ENCODE data around the gene NEB. TPM values are rescaled to one million over a fixed set of nuclear protein-coding genes. Genes with fewer than 3 reads are reported as not detected.
A peak's percentile ranks its signal among the peaks of the same experiment; 100 is the strongest.
"Not testable (repeated sequence)": the region's sequence is repeated elsewhere in the genome, so short reads cannot be mapped to it uniquely, and the experiment has no call there.

Gene NEB
- total RNA-seq, 1 experiment from 2014 or later = not detected

DNA sequence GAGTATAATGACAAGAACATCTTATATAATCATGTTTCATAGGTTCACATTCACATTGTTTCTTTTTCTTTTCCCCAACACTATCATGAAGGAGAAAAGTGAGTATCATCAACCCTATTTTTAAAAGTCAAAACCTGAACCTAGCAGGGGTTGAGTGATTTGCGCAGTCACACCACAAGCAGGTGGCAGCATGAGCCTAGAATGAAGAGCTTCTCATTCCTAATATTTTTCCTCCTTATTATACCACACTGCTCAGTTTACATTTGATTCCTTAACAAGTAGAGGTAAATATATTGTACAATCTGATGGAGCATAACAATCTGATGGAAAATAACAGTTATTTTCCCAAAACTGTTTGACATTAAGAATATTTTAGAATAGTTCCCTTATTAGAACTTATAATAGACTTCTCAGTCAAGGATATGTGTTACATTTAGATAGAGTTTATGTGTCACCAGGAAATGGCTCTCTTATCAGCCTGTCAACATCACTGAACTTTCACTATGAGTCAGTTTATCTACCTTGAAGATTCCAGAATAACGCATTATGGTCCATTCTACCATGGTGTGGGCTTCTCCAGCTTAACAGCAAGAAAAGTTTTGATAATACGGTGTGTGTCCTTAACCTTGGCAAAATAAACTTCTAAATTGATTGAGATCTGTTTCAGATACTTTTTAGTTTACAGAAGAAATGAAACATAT, 119.5 kb downstream of the NEB start:
- DNase-seq (ENCODE audit: low spot score) = no peak

DNA sequence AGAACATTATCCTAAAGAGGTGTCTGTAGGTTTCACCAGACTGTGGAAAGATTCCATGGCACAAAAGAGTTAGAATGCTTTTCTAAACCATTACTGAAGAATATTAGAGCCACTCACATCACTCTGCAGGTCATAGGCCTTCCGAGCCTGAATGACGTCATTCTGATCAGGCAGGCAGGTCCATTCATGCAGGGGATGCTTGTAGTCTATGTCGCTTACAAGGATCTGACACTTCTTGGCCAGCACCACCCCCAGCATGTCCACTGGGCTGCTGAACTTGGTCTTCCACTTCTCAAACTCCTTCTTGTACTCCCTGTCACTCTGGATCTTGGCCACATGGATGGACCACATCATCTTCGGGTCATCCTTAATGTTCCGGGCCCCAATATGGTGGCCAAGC, 120.1 kb downstream of the NEB start:
- DNase-seq (ENCODE audit: low spot score) = no peak

DNA sequence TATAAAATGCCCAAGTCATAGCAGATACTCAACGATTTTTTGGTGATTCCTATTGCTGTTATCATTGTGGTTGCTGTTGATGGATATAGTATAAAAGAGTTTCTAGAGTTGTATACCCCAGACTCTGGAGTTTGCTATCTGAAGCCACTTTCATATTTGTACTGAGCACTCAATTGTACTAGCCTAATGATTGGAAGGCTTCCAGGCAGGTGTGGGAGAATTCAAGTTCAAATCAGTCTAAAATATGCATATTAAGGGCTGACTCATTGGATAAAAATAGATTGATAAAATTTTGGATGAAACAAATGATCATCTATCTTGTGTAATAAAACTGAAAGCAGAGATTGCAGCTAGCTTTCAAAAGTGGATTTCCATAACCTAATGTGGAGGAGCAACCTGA, 122.9 kb downstream of the NEB start:
- DNase-seq (ENCODE audit: low spot score) = no peak

DNA sequence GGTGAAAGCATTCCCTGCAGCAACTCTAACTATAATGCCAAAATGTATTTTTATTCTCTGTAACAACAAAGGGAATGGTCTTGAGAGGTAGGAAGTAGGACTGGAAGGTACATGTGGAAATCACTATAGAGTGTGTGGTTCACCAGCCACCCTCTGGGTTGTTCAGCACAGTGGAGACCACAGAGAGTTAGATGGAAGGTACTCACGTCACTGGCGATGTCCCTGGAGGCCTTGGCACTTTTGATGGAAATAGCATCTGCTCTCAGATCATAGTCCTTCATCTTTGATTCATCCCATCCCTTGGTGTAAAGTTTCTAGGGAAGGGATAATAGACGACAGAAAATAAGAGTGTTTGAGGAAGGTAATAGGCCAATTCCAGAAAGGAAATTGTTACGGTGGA, 124.0 kb downstream of the NEB start:
- no peak for DNase-seq (ENCODE audit: low spot score)

GRCh38 chr2:151609705-151610104, 124.6 kb downstream of the NEB start:
- DNase-seq (ENCODE audit: low spot score) = no peak

DNA sequence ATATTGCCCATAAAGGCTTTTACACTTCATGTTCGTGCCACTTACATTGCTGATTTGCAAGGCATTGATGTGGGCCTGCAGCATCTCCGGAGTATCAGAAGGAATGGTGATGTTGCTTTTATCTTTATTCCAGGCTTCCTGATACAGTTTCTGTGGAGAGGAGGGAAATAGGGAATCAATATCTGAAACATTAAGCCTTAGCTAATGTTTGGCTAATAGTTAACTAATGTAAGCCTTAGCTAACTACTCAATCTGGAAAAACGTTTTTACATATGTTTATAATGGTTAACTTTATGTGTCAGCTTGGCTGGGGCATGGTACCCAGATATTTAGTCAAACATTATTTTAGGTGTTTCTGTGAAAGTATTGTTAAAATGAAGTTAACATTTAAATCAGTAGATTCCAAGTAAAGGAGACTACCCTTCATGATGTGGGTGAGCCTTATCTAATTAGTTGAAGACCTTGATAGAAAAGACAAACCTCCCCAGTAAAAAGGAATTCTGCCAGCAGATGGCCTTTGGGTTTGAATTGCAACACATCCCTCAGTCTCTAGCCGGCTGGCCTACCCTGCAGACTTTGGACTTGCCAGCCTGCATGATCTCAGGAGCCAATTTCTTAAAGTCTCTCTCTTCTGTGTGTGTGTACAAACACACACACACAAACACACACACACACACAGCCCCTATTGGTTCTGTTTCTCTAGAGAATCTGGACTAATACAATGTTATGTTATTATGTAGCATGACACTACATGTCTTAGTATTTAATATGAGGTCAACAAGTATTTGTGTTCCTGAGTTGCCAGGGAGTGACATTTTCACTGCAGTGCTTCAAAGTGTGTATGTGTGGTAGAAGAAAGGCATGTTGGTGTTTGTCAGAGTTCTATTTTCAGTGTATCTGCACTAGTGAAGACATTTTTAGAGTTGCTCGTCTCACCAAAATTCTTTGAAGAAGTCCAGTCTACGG, 126.5 kb downstream of the NEB start:
- not testable (repeated sequence) for DNase-seq (ENCODE audit: low spot score)

DNA sequence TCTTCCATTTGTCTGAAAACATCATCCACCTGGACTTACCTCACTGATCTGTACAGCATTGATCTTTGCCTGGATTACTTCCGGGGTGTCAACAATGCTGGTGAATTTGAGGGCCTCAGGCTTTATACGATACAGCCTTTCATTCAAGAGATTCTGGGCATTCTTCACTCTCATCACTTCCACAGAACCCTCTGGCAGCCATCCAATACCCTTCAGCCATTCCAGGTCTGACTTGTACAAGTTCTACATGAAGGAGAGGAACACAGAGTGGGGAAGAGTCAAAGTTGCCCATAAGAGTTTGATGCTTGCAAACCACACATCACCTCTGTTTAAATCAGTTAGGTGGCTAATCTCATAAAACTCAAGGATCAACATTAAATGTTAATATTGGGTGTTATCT, 130.7 kb downstream of the NEB start:
- not testable (repeated sequence) for DNase-seq (ENCODE audit: low spot score)

DNA sequence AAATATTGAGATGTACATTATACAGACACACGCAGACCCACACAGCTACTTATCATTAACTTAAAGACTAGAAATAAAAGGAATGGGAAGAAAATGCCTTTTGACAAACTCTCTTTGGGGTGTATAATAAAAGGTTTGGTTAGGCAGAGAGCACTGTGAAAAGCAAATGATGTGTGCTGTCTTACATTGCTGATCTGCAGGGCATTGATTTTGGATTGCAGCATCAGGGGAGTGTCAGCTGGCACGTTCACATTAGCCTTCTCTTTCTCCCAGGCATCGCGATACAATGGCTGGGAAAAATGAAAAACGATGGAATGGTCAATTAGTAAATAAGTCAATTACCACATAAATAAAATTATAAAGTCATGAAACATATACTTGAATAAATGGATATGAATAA, 131.9 kb downstream of the NEB start:
- DNase-seq (ENCODE audit: low spot score) = not testable (repeated sequence)

- DNase-seq (ENCODE audit: low spot score) = not testable (repeated sequence)
Measured at GRCh38 chr2:151601803-151602202, 132.5 kb downstream of the NEB start.

- DNase-seq (ENCODE audit: low spot score) = not testable (repeated sequence)
Measured at GRCh38 chr2:151596903-151597608, 137.2 kb downstream of the NEB start.

GRCh38 chr2:151591908-151592255, 142.4 kb downstream of the NEB start:
- not testable (repeated sequence) for DNase-seq (ENCODE audit: low spot score)

GRCh38 chr2:151591250-151591907, 142.9 kb downstream of the NEB start:
- DNase-seq (ENCODE audit: low spot score) = peak; percentile 5

- DNase-seq (ENCODE audit: low spot score) = not testable (repeated sequence)
Measured at GRCh38 chr2:151581300-151581699, 153.0 kb downstream of the NEB start.

- DNase-seq (ENCODE audit: low spot score) = not testable (repeated sequence)
Measured at GRCh38 chr2:151580697-151581096, 153.6 kb downstream of the NEB start.

- no peak for DNase-seq (ENCODE audit: low spot score)
Measured at GRCh38 chr2:151577116-151577515, 157.2 kb downstream of the NEB start.

GRCh38 chr2:151576080-151576479, 158.2 kb downstream of the NEB start:
- no peak for DNase-seq (ENCODE audit: low spot score)

GRCh38 chr2:151575338-151575737, 158.9 kb downstream of the NEB start:
- peak; percentile 35 for DNase-seq (ENCODE audit: low spot score)

GRCh38 chr2:151570191-151570590, 164.1 kb downstream of the NEB start:
- DNase-seq (ENCODE audit: low spot score) = no peak

- DNase-seq (ENCODE audit: low spot score) = no peak
Measured at GRCh38 chr2:151569167-151569566, 165.1 kb downstream of the NEB start.

DNA sequence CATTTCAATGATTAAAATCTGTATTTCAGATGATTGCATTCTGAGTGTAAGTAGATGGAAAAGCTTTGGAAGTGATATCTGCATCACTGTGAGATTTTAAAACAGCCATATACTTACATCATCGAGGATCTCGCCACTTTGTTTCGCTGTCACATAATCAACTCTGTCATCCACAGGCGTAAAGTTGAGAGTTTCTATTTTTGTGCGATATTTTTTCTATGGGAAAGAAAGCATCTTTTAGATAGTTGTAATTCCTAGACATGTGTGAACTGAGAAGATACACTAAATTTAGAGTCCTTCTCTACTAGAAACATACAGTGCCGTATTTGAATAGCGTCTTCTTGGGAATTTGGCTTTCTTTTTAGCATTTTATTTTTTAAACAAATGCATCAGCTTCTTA, 165.8 kb downstream of the NEB start:
- no peak for DNase-seq (ENCODE audit: low spot score)

DNA sequence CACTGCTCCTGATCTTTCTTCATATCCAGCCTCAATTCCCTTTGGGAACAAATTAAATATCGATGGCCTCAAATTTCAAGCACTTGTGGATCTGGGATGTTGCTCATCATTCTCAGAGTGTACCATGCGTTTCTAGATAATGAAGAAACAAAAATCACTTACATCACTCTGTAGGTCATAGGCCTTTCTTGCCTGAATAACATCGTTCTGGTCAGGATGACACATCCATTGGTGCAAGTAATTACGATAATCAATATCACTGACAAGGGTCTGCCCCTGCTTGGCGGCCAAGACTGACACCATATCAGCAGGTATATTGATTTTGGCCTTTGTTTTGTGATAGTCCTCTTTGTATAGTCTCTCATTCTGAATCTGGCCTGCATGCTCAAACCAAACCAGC, 167.3 kb downstream of the NEB start:
- DNase-seq (ENCODE audit: low spot score) = no peak

GRCh38 chr2:151562398-151562797, 171.9 kb downstream of the NEB start:
- no peak for DNase-seq (ENCODE audit: low spot score)

Data from A172 (cell line).